Measurements from ENCODE around the gene CD79B. TPM values are rescaled to one million over a fixed set of nuclear protein-coding genes. Genes with fewer than 3 reads are reported as not detected.
A peak's percentile ranks its signal among the peaks of the same experiment; 100 is the strongest.
"Not testable (repeated sequence)": the region's sequence is repeated elsewhere in the genome, so short reads cannot be mapped to it uniquely, and the experiment has no call there.

Gene CD79B
- total and polyA plus RNA-seq, 2 experiments from 2014 or later: 1.3 to 2.5 TPM

DNA sequence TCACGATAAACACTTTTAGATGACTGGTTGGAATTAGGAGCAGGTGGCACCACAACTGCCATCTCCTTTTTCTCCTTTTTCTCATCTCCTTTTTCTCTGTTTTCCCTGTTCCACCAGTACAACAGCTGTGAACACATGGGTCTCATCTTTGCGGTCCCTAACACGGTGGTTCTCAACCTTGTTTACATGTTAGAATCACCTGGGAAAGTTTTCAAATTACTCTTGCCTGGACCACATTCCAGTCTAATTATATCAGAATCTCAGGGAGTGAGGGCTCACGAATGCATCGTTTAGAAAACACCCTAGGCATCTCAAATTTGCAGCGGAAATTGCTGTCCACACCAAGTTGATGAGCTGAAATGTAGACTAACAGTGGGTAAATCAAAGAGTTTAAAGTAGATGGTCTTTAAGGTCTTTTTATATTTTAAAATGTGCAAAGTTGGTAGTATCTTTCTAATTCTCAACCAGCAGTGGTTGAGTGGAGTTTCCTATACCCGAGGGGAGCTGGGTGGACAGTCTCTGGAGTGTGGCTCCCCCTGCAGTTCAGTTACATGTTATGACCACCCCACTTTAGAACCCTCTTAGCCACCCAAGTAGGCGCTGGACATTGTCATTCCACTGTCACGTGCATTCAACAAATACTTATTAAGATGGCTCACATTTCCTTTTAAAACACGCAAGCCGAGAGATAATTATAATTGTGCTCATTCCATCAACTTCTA, 39.7 kb downstream of the CD79B start:
- H3K27me3 Mint-ChIP-seq (ENCODE audit: insufficient read depth, low read depth, poor library complexity); H3K4me3 Mint-ChIP-seq; H3K9me3 Mint-ChIP-seq; H3K36me3 Mint-ChIP-seq (ENCODE audit: low read depth); H3K4me1 Mint-ChIP-seq; H3K27me3 ChIP-seq (ENCODE audit: insufficient read depth); H3K27ac ChIP-seq (ENCODE audit: low read depth); H3F3A ChIP-seq (replicated peaks; ENCODE audit: low read depth); H3K9me2 ChIP-seq (ENCODE audit: insufficient read depth); H3K4me1 ChIP-seq (ENCODE audit: insufficient read depth); H3K36me3 ChIP-seq (ENCODE audit: insufficient read depth); H4K20me1 ChIP-seq (replicated peaks; ENCODE audit: insufficient read depth); H2AFZ ChIP-seq; H3K4me2 ChIP-seq; H3K79me2 ChIP-seq (replicated peaks; ENCODE audit: insufficient read depth); H3K27ac Mint-ChIP-seq; H3K4me3 ChIP-seq: not testable (repeated sequence)
- ATAC-seq (peak; percentile 30), DNase-seq (ENCODE audit: low spot score) (peak; percentile 50)
- TF ChIP-seq, protein P1, sequence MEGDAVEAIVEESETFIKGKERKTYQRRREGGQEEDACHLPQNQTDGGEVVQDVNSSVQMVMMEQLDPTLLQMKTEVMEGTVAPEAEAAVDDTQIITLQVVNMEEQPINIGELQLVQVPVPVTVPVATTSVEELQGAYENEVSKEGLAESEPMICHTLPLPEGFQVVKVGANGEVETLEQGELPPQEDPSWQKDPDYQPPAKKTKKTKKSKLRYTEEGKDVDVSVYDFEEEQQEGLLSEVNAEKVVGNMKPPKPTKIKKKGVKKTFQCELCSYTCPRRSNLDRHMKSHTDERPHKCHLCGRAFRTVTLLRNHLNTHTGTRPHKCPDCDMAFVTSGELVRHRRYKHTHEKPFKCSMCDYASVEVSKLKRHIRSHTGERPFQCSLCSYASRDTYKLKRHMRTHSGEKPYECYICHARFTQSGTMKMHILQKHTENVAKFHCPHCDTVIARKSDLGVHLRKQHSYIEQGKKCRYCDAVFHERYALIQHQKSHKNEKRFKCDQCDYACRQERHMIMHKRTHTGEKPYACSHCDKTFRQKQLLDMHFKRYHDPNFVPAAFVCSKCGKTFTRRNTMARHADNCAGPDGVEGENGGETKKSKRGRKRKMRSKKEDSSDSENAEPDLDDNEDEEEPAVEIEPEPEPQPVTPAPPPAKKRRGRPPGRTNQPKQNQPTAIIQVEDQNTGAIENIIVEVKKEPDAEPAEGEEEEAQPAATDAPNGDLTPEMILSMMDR (conservative IDR thresholded peaks at IDR 0.05; ENCODE audit: low read depth in 2 of 2): peak; percentile 30 to 59; a peak in 3 of 4 replicates

DNA sequence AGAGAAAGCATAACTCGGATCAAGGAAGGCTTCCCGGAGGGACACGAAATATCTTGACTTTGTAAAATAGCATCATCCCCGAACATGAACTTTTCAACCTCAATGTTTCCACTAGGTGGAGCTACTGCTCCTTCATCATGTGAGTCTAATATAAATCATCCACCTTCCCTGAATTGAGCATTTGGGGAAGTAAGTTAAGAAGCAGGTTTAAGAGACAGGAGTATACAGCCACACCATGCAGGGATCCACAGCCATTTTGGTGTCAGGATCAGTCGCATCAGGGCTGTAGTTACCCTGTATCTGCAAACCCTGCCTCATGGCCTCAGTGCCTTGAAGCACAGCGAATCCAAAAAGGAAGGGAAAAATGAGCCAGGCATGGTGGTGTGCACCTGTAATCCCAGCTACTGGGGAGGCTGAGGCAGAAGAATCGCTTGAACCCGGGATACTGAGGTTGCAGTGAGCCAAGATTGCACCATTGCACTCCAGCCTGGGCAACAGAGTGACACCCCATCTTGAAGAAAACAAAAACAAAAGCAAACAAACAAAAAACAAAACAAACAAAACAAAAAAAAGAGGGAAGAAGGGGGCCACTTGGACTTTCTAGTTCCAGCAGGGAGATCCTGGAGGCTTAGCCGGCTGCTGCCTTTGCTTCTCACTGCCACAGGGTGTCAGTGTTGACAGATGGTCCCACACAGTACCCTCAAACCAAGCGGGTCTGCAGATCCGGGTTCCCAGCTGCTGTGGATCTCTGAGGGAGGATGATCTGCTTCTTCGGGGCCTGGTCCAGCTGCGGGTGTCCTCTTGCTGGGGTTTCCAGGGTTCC, 42.9 kb downstream of the CD79B start:
- not testable (repeated sequence) for H3K79me2 ChIP-seq (replicated peaks; ENCODE audit: insufficient read depth); H3K27ac Mint-ChIP-seq; H3K4me1 Mint-ChIP-seq; H3K4me3 Mint-ChIP-seq; H3K9me2 ChIP-seq (ENCODE audit: insufficient read depth); H4K20me1 ChIP-seq (replicated peaks; ENCODE audit: insufficient read depth); H3K27ac ChIP-seq (ENCODE audit: low read depth); H2AFZ ChIP-seq; H3F3A ChIP-seq (replicated peaks; ENCODE audit: low read depth); H3K4me3 ChIP-seq; H3K4me1 ChIP-seq (ENCODE audit: insufficient read depth); H3K9me3 Mint-ChIP-seq; H3K36me3 ChIP-seq (ENCODE audit: insufficient read depth); H3K27me3 ChIP-seq (ENCODE audit: insufficient read depth); H3K36me3 Mint-ChIP-seq (ENCODE audit: low read depth); H3K4me2 ChIP-seq; H3K27me3 Mint-ChIP-seq (ENCODE audit: insufficient read depth, low read depth, poor library complexity)
- DNase-seq (ENCODE audit: low spot score): peak; percentile 85
- TF ChIP-seq, protein P1 (conservative IDR thresholded peaks at IDR 0.05; ENCODE audit: low read depth in 2 of 2): peak; percentile 55 to 72
- ATAC-seq: peak; percentile 97

DNA sequence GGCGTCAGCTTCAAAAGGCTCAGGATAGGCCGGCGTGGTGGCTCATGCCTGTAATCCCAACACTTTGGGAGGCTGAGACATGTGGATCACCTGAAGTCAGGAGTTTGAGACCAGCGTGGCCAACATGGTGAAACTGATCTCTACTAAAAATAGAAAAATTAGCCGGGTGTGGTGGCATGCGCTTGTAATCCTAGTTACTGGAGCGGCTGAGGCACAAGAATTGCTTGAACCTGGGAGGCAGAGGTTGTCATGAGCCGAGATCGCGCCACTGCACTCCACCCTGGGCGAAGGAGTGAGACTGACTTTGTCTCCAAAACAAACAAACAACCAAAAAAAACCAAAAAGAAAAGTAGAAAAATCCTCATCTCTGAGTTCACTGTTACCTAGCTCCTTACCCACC, 47.0 kb downstream of the CD79B start:
- H3K4me1 Mint-ChIP-seq: peaks cover 18% of the 10 kb centered on the region

DNA sequence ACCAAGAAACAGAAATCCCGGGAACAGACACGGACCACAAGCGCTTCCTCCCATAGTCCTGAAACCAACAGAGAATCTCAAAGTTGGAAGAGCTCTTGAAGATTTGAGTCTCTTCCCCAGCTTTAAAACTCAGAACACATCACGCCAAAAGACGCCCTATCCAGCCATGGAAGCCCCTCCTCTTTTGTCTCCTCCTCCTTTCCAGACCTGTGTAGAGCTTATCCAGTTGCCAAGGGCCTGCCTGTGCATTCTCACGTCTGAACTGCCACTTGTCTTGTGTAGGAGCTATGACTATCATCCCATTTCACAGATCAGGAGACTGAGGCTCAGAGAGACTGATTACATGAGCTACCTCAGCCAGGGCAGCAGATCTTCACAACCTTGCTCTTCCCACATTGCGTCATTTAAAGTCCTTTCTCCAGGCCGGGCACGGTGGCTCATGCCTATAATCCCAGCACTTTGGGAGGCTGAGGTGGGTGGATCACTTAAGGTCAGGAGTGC, 49.5 kb downstream of the CD79B start:
- not testable (repeated sequence) for H3K36me3 ChIP-seq (ENCODE audit: insufficient read depth); H3K4me3 ChIP-seq; DNase-seq (ENCODE audit: low spot score); ATAC-seq; H3K27ac Mint-ChIP-seq; H3K27ac ChIP-seq (ENCODE audit: low read depth); H3K4me3 Mint-ChIP-seq; H3K9me3 Mint-ChIP-seq; H3K36me3 Mint-ChIP-seq (ENCODE audit: low read depth); H3K9me2 ChIP-seq (ENCODE audit: insufficient read depth); H3K79me2 ChIP-seq (replicated peaks; ENCODE audit: insufficient read depth); H4K20me1 ChIP-seq (replicated peaks; ENCODE audit: insufficient read depth); H3F3A ChIP-seq (replicated peaks; ENCODE audit: low read depth); H3K27me3 Mint-ChIP-seq (ENCODE audit: insufficient read depth, low read depth, poor library complexity); H3K4me2 ChIP-seq; H2AFZ ChIP-seq; H3K27me3 ChIP-seq (ENCODE audit: insufficient read depth)
- H3K4me1 Mint-ChIP-seq: peaks cover 16% of the 10 kb centered on the region
- H3K4me1 ChIP-seq (ENCODE audit: insufficient read depth): peaks cover 14% of the 10 kb centered on the region; the same call in 1 of the 2 replicates

More for the DNA sequence above, 47.0 kb downstream of the CD79B start:
- H3K4me3 Mint-ChIP-seq; H3K27me3 ChIP-seq (ENCODE audit: insufficient read depth); H4K20me1 ChIP-seq (replicated peaks; ENCODE audit: insufficient read depth); H3K4me3 ChIP-seq; H2AFZ ChIP-seq; H3K27me3 Mint-ChIP-seq (ENCODE audit: insufficient read depth, low read depth, poor library complexity); H3K9me2 ChIP-seq (ENCODE audit: insufficient read depth); H3K36me3 Mint-ChIP-seq (ENCODE audit: low read depth); H3K27ac Mint-ChIP-seq; H3K79me2 ChIP-seq (replicated peaks; ENCODE audit: insufficient read depth); H3K9me3 Mint-ChIP-seq; H3K4me2 ChIP-seq; H3K27ac ChIP-seq (ENCODE audit: low read depth); H3K36me3 ChIP-seq (ENCODE audit: insufficient read depth); ATAC-seq; DNase-seq (ENCODE audit: low spot score); H3F3A ChIP-seq (replicated peaks; ENCODE audit: low read depth): not testable (repeated sequence)
- H3K4me1 ChIP-seq (ENCODE audit: insufficient read depth): peaks cover 14% of the 10 kb centered on the region; the same call in 1 of the 2 replicates

Data from GM23338 (cell line).